GM18861 (cell line): ENCODE measurements around the gene LDB2.
"Not testable (repeated sequence)": the region's sequence is repeated elsewhere in the genome, so short reads cannot be mapped to it uniquely, and the experiment has no call there.

ENCODE experiments used
- ATAC-seq: cut with Tn5 transposase; IDR thresholded peaks from one replicate; pipeline ENCODE4 v1.9.1; 2021; ENCODE audit not compliant: unreplicated experiment

Gene LDB2

GRCh38 chr4:16897991-16898827 lies at the start of gene LDB2:
LDB2 (minus strand) TSS chr4:16898645.
- ATAC-seq = no peak

GRCh38 chr4:16942491-16942890 lies 44.0 kb upstream of the LDB2 start:
- no peak for ATAC-seq

DNA sequence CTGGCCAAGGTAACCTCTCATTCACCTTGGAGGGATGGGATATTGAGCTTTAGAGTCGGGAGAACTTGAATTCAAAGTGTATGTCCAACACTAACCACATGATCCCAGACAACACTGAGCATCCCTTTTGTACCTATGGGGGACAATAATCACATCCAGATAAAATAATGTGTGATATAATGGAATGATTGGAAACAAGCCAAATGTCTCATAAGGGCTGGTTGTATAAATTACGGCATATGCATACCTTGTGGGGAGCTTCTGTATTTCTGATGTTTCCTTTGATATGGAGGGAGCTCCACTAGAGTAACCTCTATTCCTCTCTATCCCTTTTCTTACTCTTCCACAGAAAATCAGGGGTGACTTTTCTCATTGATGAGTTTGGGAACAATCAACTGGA lies 40.7 kb upstream of the LDB2 start:
- no peak for ATAC-seq

DNA sequence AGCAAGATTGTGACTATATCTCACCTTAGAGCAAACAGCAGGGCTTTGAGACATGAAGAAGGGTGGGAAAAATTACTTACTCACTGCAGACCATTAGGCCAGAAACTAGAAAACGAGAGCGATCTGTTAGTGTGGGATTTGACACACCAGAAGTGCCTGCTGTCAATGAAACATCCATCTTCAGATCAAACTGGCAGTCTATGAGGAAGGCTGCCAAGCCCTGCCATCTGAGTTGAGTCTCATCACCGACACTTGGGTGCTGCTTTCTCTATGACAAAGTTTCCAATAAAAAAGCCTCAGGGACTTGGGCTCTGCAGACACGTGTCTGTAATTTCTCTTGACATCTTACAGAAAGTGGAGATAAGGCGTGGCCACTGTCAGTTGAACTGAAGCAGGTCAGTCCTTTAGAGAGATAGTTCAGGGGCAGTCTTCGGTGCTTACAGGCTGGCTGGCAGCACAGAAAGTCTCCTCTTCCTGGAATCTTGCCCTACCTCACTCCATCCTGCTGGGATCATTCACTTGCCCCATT lies 40.1 kb upstream of the LDB2 start:
- ATAC-seq = no peak

DNA sequence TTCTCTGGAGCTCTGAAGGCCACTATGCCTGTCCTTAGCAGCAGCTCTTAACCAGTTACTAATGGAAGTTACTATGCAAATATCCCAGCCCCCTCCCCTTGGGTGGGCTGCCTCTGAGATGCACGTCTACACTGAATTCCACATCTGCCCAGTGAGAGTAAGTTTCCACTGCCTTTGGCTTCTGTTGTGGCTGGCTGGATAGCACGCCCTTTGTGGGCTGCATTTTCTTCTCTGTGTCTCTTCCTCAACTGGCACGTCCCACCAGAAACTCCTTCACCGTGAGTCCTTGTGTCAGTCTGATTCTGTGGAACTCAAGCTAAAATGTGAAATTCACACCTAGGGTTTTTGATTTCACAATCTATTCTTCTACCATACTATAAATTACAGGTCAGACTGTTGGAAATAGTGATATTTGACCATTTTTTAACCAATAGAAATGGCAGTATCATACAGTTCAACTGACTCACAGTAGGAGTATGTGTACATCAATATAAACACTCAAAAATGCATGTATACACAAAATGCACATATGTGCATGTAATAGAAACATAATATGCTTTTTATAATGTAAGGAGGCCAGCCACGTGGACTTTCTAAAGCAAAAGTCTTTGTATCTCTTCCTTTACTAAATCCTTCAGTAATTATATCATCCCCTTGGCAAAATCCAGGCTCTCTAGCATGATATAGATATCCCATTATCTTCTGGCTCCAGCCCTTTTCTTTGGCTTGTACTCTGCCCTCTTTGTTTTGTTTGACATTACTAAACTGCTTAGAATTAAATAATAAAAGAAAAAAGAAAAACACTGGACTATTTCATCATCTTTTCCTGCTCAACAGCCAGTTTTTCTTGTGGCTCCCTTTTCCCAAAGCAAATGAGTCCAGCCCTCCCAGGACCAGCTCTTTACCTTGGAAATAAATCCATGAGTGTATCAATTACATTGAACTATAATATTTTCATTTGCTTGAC lies 33.2 kb upstream of the LDB2 start:
- ATAC-seq = no peak

- no peak for ATAC-seq
Measured at GRCh38 chr4:16926214-16926613, 27.8 kb upstream of the LDB2 start.

DNA sequence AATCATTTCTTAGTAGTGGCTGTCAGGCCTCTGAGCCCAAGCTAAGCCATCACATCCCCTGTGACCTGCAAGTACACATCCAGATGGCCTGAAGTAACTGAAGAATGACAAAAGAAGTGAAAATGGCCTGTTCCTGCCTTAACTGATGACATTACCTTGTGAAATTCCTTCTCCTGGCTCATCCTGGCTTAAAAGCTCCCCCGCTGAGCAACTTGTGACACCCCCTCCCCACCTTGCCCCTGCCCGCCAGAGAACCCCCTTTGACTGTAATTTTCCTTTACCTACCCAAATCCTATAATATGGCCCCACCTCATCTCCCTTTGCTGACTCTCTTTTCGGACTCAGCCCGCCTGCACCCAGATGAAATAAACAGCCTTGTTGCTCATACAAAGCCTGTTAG lies 20.3 kb upstream of the LDB2 start:
- not testable (repeated sequence) for ATAC-seq

DNA sequence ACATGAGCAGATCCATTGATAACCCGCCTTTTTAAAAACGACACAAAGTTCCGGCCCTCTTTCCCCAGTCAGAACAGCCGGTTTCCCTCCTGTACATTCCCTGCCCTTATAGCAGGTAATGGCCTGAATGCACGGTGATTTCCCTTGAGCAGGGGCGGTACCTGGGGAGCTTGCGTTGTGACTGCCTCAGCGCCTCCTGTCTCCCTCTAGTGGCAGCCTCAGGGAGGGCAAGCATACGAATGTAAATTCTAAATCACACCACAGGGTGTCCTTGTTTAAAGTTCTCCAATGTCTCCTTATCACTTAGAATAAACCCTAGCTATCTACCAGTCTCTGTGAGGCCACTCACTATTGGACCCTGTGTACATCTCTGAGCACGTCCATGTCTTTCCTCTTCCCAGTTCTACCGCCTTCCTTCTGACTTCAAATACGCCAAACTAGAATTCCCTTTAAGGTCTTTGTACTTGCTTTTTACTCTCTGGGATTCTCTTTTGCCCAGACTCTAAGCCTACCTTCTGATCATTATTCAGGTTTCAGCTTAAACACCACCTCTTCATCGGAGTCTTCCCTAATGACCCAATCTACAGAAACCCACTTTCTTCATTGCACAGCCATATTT lies 18.4 kb upstream of the LDB2 start:
- peak; percentile 97 for ATAC-seq

- ATAC-seq = no peak
Measured at GRCh38 chr4:16916031-16916430, 17.6 kb upstream of the LDB2 start.

DNA sequence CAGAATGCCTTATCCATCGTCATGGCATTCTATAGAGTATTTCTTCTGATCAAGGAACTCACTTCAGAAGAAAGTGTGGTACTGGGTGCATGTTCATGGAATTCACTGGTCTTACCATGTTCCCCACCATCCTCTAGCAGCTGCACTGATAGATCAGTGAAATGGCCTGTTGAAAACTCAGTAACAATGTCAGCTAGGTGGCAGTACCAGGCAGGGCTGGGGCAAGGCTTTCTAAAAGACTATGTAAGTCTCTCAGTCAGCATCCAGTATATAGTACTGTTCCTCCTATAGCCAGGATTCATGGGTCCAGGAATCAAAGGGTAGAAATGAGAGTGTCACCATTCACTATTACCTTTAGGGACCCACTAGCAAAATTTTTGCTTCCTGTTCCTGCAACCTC lies 15.8 kb upstream of the LDB2 start:
- ATAC-seq = no peak

DNA sequence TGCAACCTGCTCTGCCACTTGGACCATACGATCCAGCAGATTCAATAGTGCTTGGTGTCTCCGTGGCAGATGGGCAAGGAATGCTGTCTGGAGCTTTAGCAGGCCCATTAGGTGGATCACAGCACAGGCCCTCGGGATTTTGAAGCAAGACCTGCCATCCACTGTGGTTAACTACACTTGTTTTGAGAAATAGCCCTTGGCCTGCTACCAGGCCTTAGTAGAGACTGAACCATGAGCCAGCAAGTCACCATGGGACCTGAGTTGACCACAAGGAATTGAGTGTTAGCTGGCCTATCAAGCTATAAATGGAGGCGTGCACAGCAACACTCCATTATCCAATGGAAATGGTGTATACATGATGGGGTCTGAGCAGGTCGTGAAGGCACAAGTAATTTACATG lies 14.5 kb upstream of the LDB2 start:
- ATAC-seq = no peak

DNA sequence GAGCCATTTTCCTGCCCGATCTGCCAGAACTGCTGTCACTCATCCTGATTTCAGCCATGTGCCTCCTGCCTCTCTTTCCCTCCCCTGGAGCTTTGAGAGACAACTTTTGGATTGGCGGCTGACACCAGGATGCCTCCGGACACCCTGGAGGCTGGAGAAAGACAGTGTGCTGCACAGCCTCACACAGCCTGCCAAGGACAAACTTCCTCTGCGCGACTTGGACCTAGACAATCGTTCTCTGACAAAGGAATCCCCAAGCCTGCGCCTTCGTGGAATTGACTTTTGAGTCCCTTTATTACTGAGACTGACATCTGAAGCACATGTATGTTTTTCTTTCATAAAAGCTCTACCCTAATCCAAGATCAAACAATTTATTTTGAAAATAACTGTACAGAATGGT lies 10.8 kb upstream of the LDB2 start:
- no peak for ATAC-seq

DNA sequence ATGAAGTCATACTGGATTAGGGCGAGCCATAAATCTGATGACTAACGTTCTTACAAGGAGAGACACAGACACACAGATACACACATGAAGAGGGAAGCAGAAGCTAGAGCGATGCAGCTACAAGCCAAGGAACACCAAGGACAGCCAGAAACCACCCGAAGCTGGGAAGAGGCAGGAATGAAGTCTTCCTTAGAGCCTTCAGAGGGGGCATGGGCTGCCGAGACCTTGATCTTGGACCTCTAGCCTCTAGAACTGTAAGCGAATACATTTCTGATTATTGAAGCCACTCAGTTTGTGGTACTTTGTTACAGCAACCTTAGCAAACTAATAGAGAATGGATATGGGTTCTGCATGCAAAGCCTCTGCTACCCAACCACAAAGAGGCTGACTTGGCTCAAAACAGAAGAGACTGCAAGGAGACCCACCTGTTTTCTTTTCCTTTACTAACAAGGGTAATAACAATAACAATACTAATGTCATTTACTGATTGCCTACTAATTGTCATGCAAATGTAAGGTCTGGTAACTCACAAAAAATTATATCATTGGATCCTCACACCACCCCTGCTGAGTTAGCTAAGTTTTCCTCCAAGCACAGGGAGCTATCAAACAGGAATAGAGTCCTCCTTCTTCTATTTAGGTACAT lies 10.1 kb upstream of the LDB2 start:
- no peak for ATAC-seq

DNA sequence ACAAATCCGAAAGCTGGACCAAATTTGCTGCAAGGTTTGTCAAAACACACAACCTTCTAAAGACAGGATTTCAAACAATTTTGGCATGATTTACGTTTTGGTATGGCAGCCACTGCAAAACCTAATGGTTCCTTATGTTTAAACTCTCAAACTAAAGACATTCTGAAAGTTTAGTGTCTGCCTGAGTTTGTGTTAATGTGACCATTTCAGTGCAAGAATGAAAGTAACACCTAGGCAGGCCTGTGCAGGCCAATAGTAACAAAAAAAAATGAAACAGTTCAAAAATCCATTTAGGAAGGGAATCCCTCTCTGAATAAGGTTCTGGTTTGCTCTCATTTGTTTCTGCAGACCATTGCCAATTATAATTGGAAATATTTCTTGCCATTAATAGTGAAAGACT lies 1.9 kb upstream of the LDB2 start:
- no peak for ATAC-seq

DNA sequence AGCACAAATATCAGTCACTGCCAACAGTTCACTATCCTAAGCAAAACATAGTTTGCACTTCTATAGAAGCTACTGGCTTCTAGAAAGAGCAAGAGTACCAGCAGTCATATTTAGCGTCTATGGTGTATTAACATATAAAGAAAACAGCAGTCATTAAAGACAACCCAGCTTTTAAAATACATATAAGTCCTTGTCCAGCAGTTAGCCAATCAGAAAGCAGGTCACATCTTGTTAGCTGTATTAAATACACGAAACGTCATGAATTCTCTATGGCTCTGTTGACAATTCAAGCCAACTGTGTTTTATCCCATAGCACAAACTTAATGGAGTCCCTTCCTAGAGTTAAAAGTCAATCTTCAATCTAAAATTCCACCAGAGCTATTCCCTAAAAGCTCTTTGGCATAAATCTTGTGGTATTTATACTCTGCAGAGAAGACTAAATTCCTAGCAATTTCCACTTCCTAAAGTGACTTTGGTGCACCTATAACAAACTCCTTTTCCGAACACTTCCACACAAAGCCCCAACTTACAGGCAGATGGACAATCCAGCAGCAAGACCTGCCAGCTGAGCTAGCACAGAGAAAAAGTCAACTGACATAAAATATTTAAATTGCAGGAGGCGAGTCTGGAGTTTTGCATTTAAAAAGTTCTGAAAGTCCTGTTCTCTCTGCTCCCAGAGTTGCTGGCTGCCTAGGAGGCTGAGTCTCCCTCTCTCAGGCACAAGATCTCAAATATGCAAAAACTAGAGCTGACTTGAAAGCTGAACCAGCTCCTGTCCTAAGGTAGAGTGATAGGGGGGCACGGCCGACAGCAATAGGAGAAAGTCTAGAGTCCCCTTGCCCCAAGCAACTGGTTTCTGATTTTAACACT lies 1.3 kb downstream of the LDB2 start:
- no peak for ATAC-seq

DNA sequence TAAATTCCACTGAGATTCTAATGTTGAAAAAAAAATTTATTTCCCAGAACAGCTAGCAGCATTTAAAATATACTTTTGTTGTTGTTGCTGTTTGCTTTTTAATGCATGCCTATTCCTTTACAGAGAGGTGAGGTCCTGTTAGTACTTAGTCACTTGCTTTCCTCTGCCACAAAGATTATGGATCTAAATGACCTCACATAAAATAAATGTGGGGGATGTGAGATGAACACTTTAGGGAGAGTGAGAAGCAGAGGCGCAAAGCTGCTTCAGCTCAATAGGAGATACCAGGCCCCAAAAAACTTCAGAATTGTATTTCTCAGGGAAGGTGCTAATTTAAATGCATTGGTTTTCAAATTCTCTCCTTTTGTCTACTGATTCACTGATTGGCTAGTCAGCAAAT lies 4.0 kb downstream of the LDB2 start:
- no peak for ATAC-seq

GRCh38 chr4:16893141-16893651 lies 5.2 kb downstream of the LDB2 start:
- no peak for ATAC-seq

- no peak for ATAC-seq
Measured at GRCh38 chr4:16890651-16891050, 7.8 kb downstream of the LDB2 start.

GRCh38 chr4:16889945-16890344 lies 8.5 kb downstream of the LDB2 start:
- no peak for ATAC-seq

DNA sequence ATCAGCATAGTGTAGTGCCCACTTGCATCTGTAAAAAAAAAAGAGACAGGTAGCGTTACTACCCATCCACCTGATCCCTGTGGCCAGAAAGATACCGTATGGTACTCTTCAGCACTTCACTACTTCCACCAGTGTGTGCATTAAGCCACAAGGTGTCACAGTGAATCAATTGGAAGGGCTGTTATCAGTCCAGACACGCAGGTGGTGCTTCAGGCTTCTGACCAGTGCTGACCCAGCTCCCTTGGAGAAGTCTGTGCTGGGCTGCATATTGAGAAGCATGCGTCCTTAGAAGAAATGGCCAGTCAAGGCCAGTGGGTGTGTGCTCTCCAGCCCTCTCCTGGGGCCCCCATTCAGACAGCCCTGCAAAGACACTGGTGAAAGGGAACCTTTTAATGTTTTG lies 10.6 kb downstream of the LDB2 start:
- ATAC-seq = no peak
